Stimulated activated CD4-positive, alpha-beta T cell treated with anti-CD3 and anti-CD28 coated beads, TNF-alpha, amount 100 ng/mL, for 48 hours (primary cell): Measurements from ENCODE around the gene NRARP.

Source experiments
- DNase-seq, 3 donors: peaks; one replicate each; pipeline ENCODE4 v3.0.0-alpha.2; 2020; ENCODE audit warnings: low read depth in 3 of 3

NRARP gene

GRCh38 chr9:137299203-137299565 is 2.9 kb downstream of the NRARP start:
- no peak for DNase-seq

GRCh38 chr9:137298401-137299202 is 3.5 kb downstream of the NRARP start:
- no peak for DNase-seq

GRCh38 chr9:137297966-137298365 is 4.1 kb downstream of the NRARP start:
- no peak for DNase-seq

- DNase-seq: no peak
Measured at GRCh38 chr9:137296670-137297664, 5.1 kb downstream of the NRARP start.

GRCh38 chr9:137295849-137296669 is 6.0 kb downstream of the NRARP start:
- DNase-seq: no peak

GRCh38 chr9:137295238-137295811 is 6.7 kb downstream of the NRARP start:
- DNase-seq: no peak

GRCh38 chr9:137294681-137295237 is 7.3 kb downstream of the NRARP start:
- no peak for DNase-seq

- peak in 1 of 3 donors; percentile 30 for DNase-seq
Measured at GRCh38 chr9:137294091-137294680, 7.9 kb downstream of the NRARP start.

- no peak for DNase-seq
Measured at GRCh38 chr9:137293482-137294090, 8.5 kb downstream of the NRARP start.

GRCh38 chr9:137293094-137293481 is 9.0 kb downstream of the NRARP start:
- no peak for DNase-seq

- no peak for DNase-seq
Measured at GRCh38 chr9:137286975-137287383, 15.1 kb downstream of the NRARP start.

- no peak for DNase-seq
Measured at GRCh38 chr9:137281345-137282116, 20.5 kb downstream of the NRARP start.

- DNase-seq: no peak
Measured at GRCh38 chr9:137280474-137281344, 21.4 kb downstream of the NRARP start.

GRCh38 chr9:137279741-137280473 is 22.2 kb downstream of the NRARP start:
- no peak for DNase-seq

- no peak for DNase-seq
Measured at GRCh38 chr9:137278721-137279711, 23.1 kb downstream of the NRARP start.

GRCh38 chr9:137278061-137278701 is 23.9 kb downstream of the NRARP start:
- DNase-seq: no peak
